A549 treated with AZD9567 at 1 μM for 4 hours (cell line): ENCODE data around the gene ZC3H11A. TPM values are rescaled to one million over a fixed set of nuclear protein-coding genes. Genes with fewer than 3 reads are reported as not detected.

Source experiments
- total RNA-seq: library from RNA; stranded (reverse); fragments of 200-300 nt; extraction: Qiagen RNA extraction; gene quantifications from 5 replicates; pipeline ENCODE4 v1.2.3, GENCODE V29; 2022; ENCODE audit not compliant: insufficient read depth

ZC3H11A gene
- total RNA-seq: 36.9 to 50.7 TPM (median 39.7 TPM) in 5 replicates

GRCh38 chr1:203795441-203796235 lies at the start of gene ZC3H11A, which contains the start of gene ZBED6:
ZC3H11A (plus strand) TSS chr1:203795623; CDS start chr1:203817071, 21,448 bp downstream.
ZBED6 (plus strand) TSS chr1:203795623; CDS start chr1:203797523, 1,900 bp downstream.

GRCh38 chr1:203765029-203765837 lies 30.2 kb upstream of the ZC3H11A start, which contains the start of gene LAX1:
LAX1 (plus strand) TSS chr1:203765183; CDS start chr1:203765566, 383 bp downstream.

Other genes with a start within 250 kb of the ZC3H11A start
- gene ATP2B4, start 168.8 kb upstream of the ZC3H11A start, total RNA-seq: 11.7 to 19.5 TPM (median 15.5 TPM) in 5 replicates
- gene LAX1, start 30.4 kb upstream of the ZC3H11A start, total RNA-seq: 0.02 to 0.05 TPM in 2 of 5 replicates, not detected in the others
- gene ZBED6, start within 50 bp of the ZC3H11A start, total RNA-seq: 1.7 to 7.5 TPM (median 3.8 TPM) in 5 replicates
- gene SNRPE, start 66.0 kb downstream of the ZC3H11A start, total RNA-seq: 145 to 261 TPM (median 245 TPM) in 5 replicates